SK-N-SH (cell line): ENCODE measurements around the gene TROAP. TPM values are rescaled to one million over a fixed set of nuclear protein-coding genes. Genes with fewer than 3 reads are reported as not detected.
"Not testable (repeated sequence)": the region's sequence is repeated elsewhere in the genome, so short reads cannot be mapped to it uniquely, and the experiment has no call there.

Source experiments
- CTCF ChIA-PET: fragments of 300-600, 350-600 bp; formaldehyde crosslinking; extraction: SDS; loops from one replicate; lab custom pipeline; 2021; lab: Yijun Ruan, JAX
- POLR2A ChIA-PET: fragments of 350-600 bp; sonication (Branson Sonifier 250); formaldehyde crosslinking; extraction: SDS; loops from one replicate; lab custom pipeline; 2020; ENCODE audit warnings: antibody characterized with exemption, inconsistent platforms; lab: Yijun Ruan, JAX
- DNase-seq: peaks from one replicate; pipeline ENCODE4 v3.0.0; 2012
- H2AFZ ChIP-seq: fragments of 200-600 bp; sonication (generic); 2 replicates; pipeline ENCODE4 v1.8.1; 2016; ENCODE audit warnings: antibody characterized with exemption, mild to moderate bottlenecking, low read depth
- H3F3A ChIP-seq: fragments of 200-600 bp; sonication (generic); replicated peaks from 2 replicates; pipeline ENCODE3; 2016; ENCODE audit warnings: antibody characterized with exemption, mild to moderate bottlenecking; ENCODE audit not compliant: insufficient read depth
- H3K27ac ChIP-seq, 2 experiments: fragments of 200-500 bp in 1 of 2; fragments of 200-600 bp in 1 of 2; sonication (Bioruptor generic) in 1 of 2; sonication (generic), shearing (Covaris generic) in 1 of 2; 2 replicates each; pipeline versions ENCODE4 v1.5.1 to v1.6.1; 2014 to 2016; ENCODE audit warnings: low read depth in 2 of 2, inconsistent platforms in 1 of 2, low read length in 1 of 2, mild to moderate bottlenecking in 1 of 2, mixed read lengths in 1 of 2
- H3K27me3 ChIP-seq: fragments of 200-600 bp; sonication (generic), shearing (Covaris generic); 2 replicates; pipeline ENCODE4 v1.6.1; 2016; ENCODE audit warnings: mixed run types; ENCODE audit not compliant: insufficient read depth
- H3K36me3 ChIP-seq, 2 experiments: fragments of 200-500 bp in 1 of 2; fragments of 200-600 bp in 1 of 2; sonication (Bioruptor generic) in 1 of 2; sonication (generic) in 1 of 2; replicated peaks in 1 of 2; 2 replicates each; pipeline versions ENCODE3 to v1.5.1; 2014 to 2016; ENCODE audit warnings: low read length in 1 of 2, mild to moderate bottlenecking in 1 of 2; ENCODE audit not compliant: insufficient read depth in 2 of 2, control insufficient read depth in 1 of 2
- H3K4me1 ChIP-seq, 2 experiments: fragments of 200-500 bp in 1 of 2; fragments of 200-600 bp in 1 of 2; sonication (Bioruptor generic) in 1 of 2; sonication (generic), shearing (Covaris generic) in 1 of 2; 2 replicates each; pipeline versions ENCODE4 v1.5.1 to v1.6.1; 2014 to 2016; ENCODE audit warnings: low read depth in 1 of 2, low read length in 1 of 2, mixed run types in 1 of 2; ENCODE audit not compliant: insufficient read depth in 2 of 2, control insufficient read depth in 1 of 2
- H3K4me2 ChIP-seq: fragments of 200-600 bp; sonication (generic), shearing (Covaris generic); 2 replicates; pipeline ENCODE4 v1.6.1; 2017; ENCODE audit warnings: mixed run types
- H3K4me3 ChIP-seq, 2 experiments: fragments of 200-500 bp in 1 of 2; fragments of 200-600 bp in 1 of 2; sonication (Bioruptor generic) in 1 of 2; sonication (generic), shearing (Covaris generic) in 1 of 2; 2 replicates each; pipeline versions ENCODE4 v1.5.1 to v1.8.1; 2014 to 2016; ENCODE audit warnings: low read depth in 2 of 2, inconsistent platforms in 1 of 2, low read length in 1 of 2, mild to moderate bottlenecking in 1 of 2, mixed read lengths in 1 of 2, moderate library complexity in 1 of 2
- H3K79me2 ChIP-seq: fragments of 200-600 bp; sonication (generic); 2 replicates; pipeline ENCODE4 v1.8.1; 2017; ENCODE audit warnings: mild to moderate bottlenecking; ENCODE audit not compliant: insufficient read depth
- H3K9ac ChIP-seq: fragments of 200-600 bp; sonication (generic); 2 replicates; pipeline ENCODE4 v1.6.1; 2017; ENCODE audit warnings: mixed run types
- H3K9me2 ChIP-seq: fragments of 200-600 bp; sonication (generic); 2 replicates; pipeline ENCODE4 v1.6.1; 2017; ENCODE audit warnings: mixed run types
- H3K9me3 ChIP-seq: fragments of 200-600 bp; sonication (generic); 2 replicates; pipeline ENCODE4 v1.6.1; 2017; ENCODE audit warnings: mixed run types, mild to moderate bottlenecking, moderate library complexity
- H4K20me1 ChIP-seq: fragments of 200-600 bp; sonication (generic); 2 replicates; pipeline ENCODE4 v1.6.1; 2017; ENCODE audit warnings: mild to moderate bottlenecking, mixed run types; ENCODE audit not compliant: insufficient read depth
- EZH2phosphoT487 ChIP-seq: fragments of 200-600 bp; sonication (generic); IDR thresholded peaks from 2 replicates; pipeline ENCODE4 v1.6.1; 2017; ENCODE audit warnings: low read depth, mixed run types, mild to moderate bottlenecking, antibody characterized with exemption, moderate library complexity, borderline replicate concordance
- IRF3 ChIP-seq: fragments of 150-350 bp; IDR thresholded peaks from 2 replicates; pipeline ENCODE4 v1.6.1; 2016; ENCODE audit warnings: mild to moderate bottlenecking, low read depth, low read length
- JUND ChIP-seq: IDR thresholded peaks from 2 replicates; pipeline ENCODE4 v1.4.0; 2012
- MEF2A ChIP-seq: IDR thresholded peaks from 2 replicates; pipeline ENCODE4 v1.4.0; 2012; ENCODE audit warnings: low read depth, borderline replicate concordance
- MXI1 ChIP-seq: IDR thresholded peaks from 2 replicates; pipeline ENCODE4 v1.6.1; 2012; ENCODE audit warnings: mild to moderate bottlenecking, low read depth, low read length, improper control_type of control experiment
- NFIC ChIP-seq: IDR thresholded peaks from 2 replicates; pipeline ENCODE4 v1.4.0; 2012; ENCODE audit warnings: borderline replicate concordance
- POLR2AphosphoS5 ChIP-seq: IDR thresholded peaks from 2 replicates; pipeline ENCODE4 v1.6.1; 2012; ENCODE audit warnings: low read depth, low read length
- TAF1 ChIP-seq: IDR thresholded peaks from 2 replicates; pipeline ENCODE4 v1.6.1; 2012; ENCODE audit warnings: low read depth, mild to moderate bottlenecking, low read length, moderate library complexity, borderline replicate concordance
- TCF12 ChIP-seq: IDR thresholded peaks from 2 replicates; pipeline ENCODE4 v1.4.0; 2012
- TEAD4 ChIP-seq: IDR thresholded peaks from 2 replicates; pipeline ENCODE4 v1.4.0; 2012; ENCODE audit warnings: mild to moderate bottlenecking, borderline replicate concordance; ENCODE audit not compliant: insufficient read depth
- WGBS: methylation state at CpG from one replicate; pipeline ENCODE4 v1.1.6; 2017; ENCODE audit warnings: low lambda C conversion rate; 5-methylcytosine and 5-hydroxymethylcytosine counted together
- polyA plus RNA-seq, 3 experiments: library from polyadenylated mRNA; depleted of rRNA; stranded (reverse); fragments of >200 nt; gene quantifications; 2 replicates each; pipeline ENCODE4 v1.2.3, GENCODE V29; 2012
- TF ChIP-seq, protein P1 (sequence below): IDR thresholded peaks from 2 replicates; pipeline ENCODE4 v1.4.0; 2012; ENCODE audit warnings: low read depth, borderline replicate concordance

Gene TROAP
- polyA plus RNA-seq, 1 of the 3 experiments (the other 2 are of a cell fraction) = 26.2 TPM

DNA sequence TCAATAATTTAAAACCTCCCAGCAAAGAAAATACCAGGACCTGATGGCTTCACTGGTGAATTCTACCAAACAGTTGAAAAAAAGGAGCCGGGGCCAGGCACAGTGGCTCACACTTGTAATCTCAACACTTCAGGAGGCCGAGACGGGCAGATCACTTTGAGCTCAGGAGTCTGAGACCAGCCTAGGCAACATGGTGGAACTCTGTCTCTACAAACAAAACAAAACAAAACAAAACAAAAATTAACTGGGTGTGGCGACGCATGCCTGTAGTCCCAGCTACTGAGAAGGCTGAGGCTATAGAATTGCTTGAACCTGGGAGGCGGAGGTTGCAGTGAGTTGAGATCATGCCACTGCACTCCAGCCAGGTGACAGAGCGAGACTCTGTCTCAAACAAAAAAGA lies 13.7 kb upstream of the TROAP start:
- H3K4me2 ChIP-seq = no peak overlapping the region
- POLR2A ChIA-PET = no interaction called here
- TF ChIP-seq EZH2phosphoT487 = no peak
- TF ChIP-seq MXI1 = no peak
- no peak for TF ChIP-seq MEF2A
- TF ChIP-seq JUND = no peak
- TF ChIP-seq NFIC = no peak
- no peak for TF ChIP-seq TEAD4
- TF ChIP-seq TAF1 = no peak
- TF ChIP-seq, protein P1, sequence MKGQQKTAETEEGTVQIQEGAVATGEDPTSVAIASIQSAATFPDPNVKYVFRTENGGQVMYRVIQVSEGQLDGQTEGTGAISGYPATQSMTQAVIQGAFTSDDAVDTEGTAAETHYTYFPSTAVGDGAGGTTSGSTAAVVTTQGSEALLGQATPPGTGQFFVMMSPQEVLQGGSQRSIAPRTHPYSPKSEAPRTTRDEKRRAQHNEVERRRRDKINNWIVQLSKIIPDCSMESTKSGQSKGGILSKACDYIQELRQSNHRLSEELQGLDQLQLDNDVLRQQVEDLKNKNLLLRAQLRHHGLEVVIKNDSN = no peak
- TF ChIP-seq TCF12 = no peak
- TF ChIP-seq IRF3 = no peak
- H3K27me3 ChIP-seq = no peaks in the 10 kb centered on the region
- no peak overlapping the region for H3K27ac ChIP-seq
- no peaks in the 10 kb centered on the region for H3K9me3 ChIP-seq
- H3K36me3 ChIP-seq = no peaks in the 10 kb centered on the region
- no peak overlapping the region for H3K9ac ChIP-seq
- 89% methylated on average over 7 of the region's 7 CpGs for WGBS
- CTCF ChIA-PET = interaction anchor here (0.7 to 1.0 kb wide), 3 partner anchors 22 to 419 kb away, joined by 3 to 4 read pairs (median 4); no protein-coding TSS in a partner anchor
- H3K4me3 ChIP-seq = no peak overlapping the region
- no peak overlapping the region for H2AFZ ChIP-seq
- H3K79me2 ChIP-seq = no peaks in the 10 kb centered on the region
- H3K4me1 ChIP-seq = no peaks in the 10 kb centered on the region
- H3F3A ChIP-seq = no peaks in the 10 kb centered on the region
- no peaks in the 10 kb centered on the region for H4K20me1 ChIP-seq
- DNase-seq = no peak
- H3K9me2 ChIP-seq = no peaks in the 10 kb centered on the region

DNA sequence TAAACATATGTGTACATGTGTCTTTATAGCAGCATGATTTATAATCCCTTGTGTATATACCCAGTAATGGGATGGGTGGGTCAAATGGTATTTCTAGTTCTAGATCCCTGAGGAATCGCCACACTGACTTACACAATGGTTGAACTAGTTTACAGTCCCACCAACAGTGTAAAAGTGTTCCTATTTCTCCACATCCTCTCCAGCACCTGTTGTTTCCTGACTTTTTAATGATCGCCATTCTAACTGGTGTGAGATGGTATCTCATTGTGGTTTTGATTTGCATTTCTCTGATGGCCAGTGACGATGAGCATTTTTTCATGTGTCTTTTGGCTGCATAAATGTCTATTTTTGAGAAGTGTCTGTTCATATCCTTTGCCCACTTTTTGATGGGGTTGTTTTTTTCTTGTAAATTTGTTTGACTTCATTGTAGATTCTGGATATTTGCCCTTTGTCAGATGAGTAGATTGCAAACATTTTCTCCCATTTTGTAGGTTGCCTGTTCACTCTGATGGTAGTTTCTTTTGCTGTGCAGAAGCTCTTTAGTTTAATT lies 12.5 kb upstream of the TROAP start:
- H3K9ac ChIP-seq, H3K27ac ChIP-seq, H3F3A ChIP-seq, H3K4me1 ChIP-seq, H2AFZ ChIP-seq, DNase-seq, H3K4me2 ChIP-seq, H3K9me3 ChIP-seq, H3K79me2 ChIP-seq, H3K9me2 ChIP-seq, H3K4me3 ChIP-seq, POLR2A ChIA-PET, H3K36me3 ChIP-seq, H4K20me1 ChIP-seq, H3K27me3 ChIP-seq, CTCF ChIA-PET: not testable (repeated sequence)
- WGBS = 44% methylated on average over 3 of the region's 3 CpGs

GRCh38 chr12:49314811-49315210 lies 8.2 kb upstream of the TROAP start:
- Histone ChIP-seq H3F3A (no peaks in the 10 kb centered on the region), H3K9ac (no peak overlapping the region), H3K4me3 (no peak overlapping the region), H3K9me2 (no peaks in the 10 kb centered on the region), H3K9me3 (no peaks in the 10 kb centered on the region), H3K27ac (no peak overlapping the region), H3K4me1 (no peaks in the 10 kb centered on the region), H3K27me3 (no peaks in the 10 kb centered on the region), H3K4me2 (no peak overlapping the region), H3K36me3 (no peaks in the 10 kb centered on the region), H3K79me2 (no peaks in the 10 kb centered on the region)
- ChIA-PET CTCF (interaction anchor here (0.7 to 2.2 kb wide), 2 partner anchors 23 to 27 kb away, joined by 3 to 8 read pairs; no protein-coding TSS in a partner anchor), POLR2A (no interaction called here)
- 83% methylated on average over 1 of the region's 1 CpG for WGBS
- DNase-seq = no peak
- TF ChIP-seq POLR2AphosphoS5 = no peak
- TF ChIP-seq, all 33 proteins: peak for 0
- H2AFZ ChIP-seq = no peak overlapping the region
- no peaks in the 10 kb centered on the region for H4K20me1 ChIP-seq

DNA sequence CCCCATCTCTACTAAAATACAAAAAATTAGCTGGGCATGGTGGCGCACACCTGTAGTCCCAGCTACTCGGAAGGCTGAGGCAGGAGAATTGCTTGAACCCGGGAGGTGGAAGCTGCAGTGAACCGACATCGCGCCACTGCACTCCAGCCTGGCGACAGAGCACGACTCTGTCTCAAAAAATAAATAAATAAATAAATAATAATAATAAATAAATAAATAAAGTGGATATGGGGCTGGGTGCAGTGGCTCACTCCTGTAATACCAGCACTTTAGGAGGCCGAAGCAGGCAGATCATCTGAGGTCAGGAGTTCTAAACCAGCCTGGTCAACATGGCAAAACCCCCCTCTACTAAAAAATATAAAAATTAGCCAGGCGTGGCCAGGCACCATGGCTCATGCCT lies 5.9 kb upstream of the TROAP start:
- POLR2A ChIA-PET, DNase-seq, H3K9me2 ChIP-seq, H3K79me2 ChIP-seq, H3K4me2 ChIP-seq, H2AFZ ChIP-seq, H3K27me3 ChIP-seq, H3K27ac ChIP-seq, H3K9ac ChIP-seq, H3K4me1 ChIP-seq, H3F3A ChIP-seq, H3K4me3 ChIP-seq, H4K20me1 ChIP-seq, H3K9me3 ChIP-seq, H3K36me3 ChIP-seq: not testable (repeated sequence)
- WGBS = 95% methylated on average over 10 of the region's 10 CpGs
- CTCF ChIA-PET = interaction anchor here (0.9 to 1.3 kb wide), 3 partner anchors 14 to 28 kb away, joined by 3 to 5 read pairs (median 4); no protein-coding TSS in a partner anchor
